OCI-LY1 (cell line): ENCODE data around the gene CISH.

Experiments
- H2AFZ ChIP-seq: fragments of 200-600 bp; sonication (generic), shearing (Covaris generic); 2 replicates; pipeline ENCODE4 v1.6.0; 2014; ENCODE audit warnings: antibody characterized with exemption, mild to moderate bottlenecking, low read length
- H3F3A ChIP-seq: fragments of 200-600 bp; sonication (generic), shearing (Covaris generic); 2 replicates; pipeline ENCODE4 v1.6.0; 2014; ENCODE audit warnings: mild to moderate bottlenecking, antibody characterized with exemption, low read length, moderate library complexity; ENCODE audit not compliant: insufficient read depth
- H3K27ac ChIP-seq: fragments of 200-600 bp; sonication (generic); 2 replicates; pipeline ENCODE4 v1.5.1; 2014; ENCODE audit warnings: low read length, mixed run types, mild to moderate bottlenecking, low read depth; ENCODE audit not compliant: poor library complexity, severe bottlenecking
- H3K27me3 ChIP-seq: fragments of 200-600 bp; sonication (generic); 2 replicates; pipeline ENCODE4 v1.6.0; 2014; ENCODE audit warnings: antibody characterized with exemption, mild to moderate bottlenecking, low read length, moderate library complexity; ENCODE audit not compliant: insufficient read depth
- H3K36me3 ChIP-seq: fragments of 200-600 bp; sonication (generic); 2 replicates; pipeline ENCODE4 v1.6.1; 2014; ENCODE audit warnings: mild to moderate bottlenecking, antibody characterized with exemption, low read length, moderate library complexity, mixed read lengths; ENCODE audit not compliant: insufficient read depth
- H3K4me1 ChIP-seq: fragments of 200-600 bp; sonication (generic); 2 replicates; pipeline ENCODE4 v1.5.1; 2014; ENCODE audit warnings: mild to moderate bottlenecking, low read length, moderate library complexity; ENCODE audit not compliant: insufficient read depth, severe bottlenecking
- H3K4me2 ChIP-seq: fragments of 200-600 bp; sonication (generic), shearing (Covaris generic); 2 replicates; pipeline ENCODE4 v1.6.1; 2014; ENCODE audit warnings: low read length
- H3K4me3 ChIP-seq: fragments of 200-600 bp; sonication (generic); 2 replicates; pipeline ENCODE4 v1.5.1; 2014; ENCODE audit warnings: low read length, low read depth, mild to moderate bottlenecking, mixed read lengths; ENCODE audit not compliant: poor library complexity, severe bottlenecking
- H3K79me2 ChIP-seq: fragments of 200-600 bp; shearing (Covaris generic); 2 replicates; pipeline ENCODE4 v1.6.1; 2016; ENCODE audit warnings: mixed run types, low read length, mixed read lengths; ENCODE audit not compliant: insufficient read depth
- H3K9ac ChIP-seq: fragments of 200-600 bp; sonication (generic), shearing (Covaris generic); 2 replicates; pipeline ENCODE4 v1.6.1; 2014; ENCODE audit warnings: mild to moderate bottlenecking, low read length, mixed read lengths
- H3K9me2 ChIP-seq: fragments of 200-600 bp; sonication (generic), shearing (Covaris generic); 2 replicates; pipeline ENCODE4 v1.6.1; 2014; ENCODE audit warnings: low read depth, mild to moderate bottlenecking, low read length, mixed read lengths
- H3K9me3 ChIP-seq: fragments of 200-600 bp; shearing (Covaris generic); 2 replicates; pipeline ENCODE4 v1.6.1; 2014; ENCODE audit warnings: low read length, mixed read lengths
- H4K20me1 ChIP-seq: fragments of 200-600 bp; sonication (generic), shearing (Covaris generic); 2 replicates; pipeline ENCODE4 v1.6.0; 2016; ENCODE audit warnings: mild to moderate bottlenecking, low read length; ENCODE audit not compliant: insufficient read depth
- EZH2 ChIP-seq: fragments of 200-600 bp; sonication (generic), shearing (Covaris generic); IDR thresholded peaks from 2 replicates; pipeline ENCODE4 v1.8.0; 2017; ENCODE audit warnings: borderline replicate concordance, mixed run types, mild to moderate bottlenecking, antibody characterized with exemption, low read length, moderate library complexity, mixed read lengths
- TF ChIP-seq, protein P1 (sequence below): fragments of 200-600 bp; sonication (generic), shearing (Covaris generic); IDR thresholded peaks from 2 replicates; pipeline ENCODE4 v1.5.1; 2017; ENCODE audit warnings: mild to moderate bottlenecking, antibody characterized with exemption, low read length, moderate library complexity, mixed read lengths

The CISH gene

DNA sequence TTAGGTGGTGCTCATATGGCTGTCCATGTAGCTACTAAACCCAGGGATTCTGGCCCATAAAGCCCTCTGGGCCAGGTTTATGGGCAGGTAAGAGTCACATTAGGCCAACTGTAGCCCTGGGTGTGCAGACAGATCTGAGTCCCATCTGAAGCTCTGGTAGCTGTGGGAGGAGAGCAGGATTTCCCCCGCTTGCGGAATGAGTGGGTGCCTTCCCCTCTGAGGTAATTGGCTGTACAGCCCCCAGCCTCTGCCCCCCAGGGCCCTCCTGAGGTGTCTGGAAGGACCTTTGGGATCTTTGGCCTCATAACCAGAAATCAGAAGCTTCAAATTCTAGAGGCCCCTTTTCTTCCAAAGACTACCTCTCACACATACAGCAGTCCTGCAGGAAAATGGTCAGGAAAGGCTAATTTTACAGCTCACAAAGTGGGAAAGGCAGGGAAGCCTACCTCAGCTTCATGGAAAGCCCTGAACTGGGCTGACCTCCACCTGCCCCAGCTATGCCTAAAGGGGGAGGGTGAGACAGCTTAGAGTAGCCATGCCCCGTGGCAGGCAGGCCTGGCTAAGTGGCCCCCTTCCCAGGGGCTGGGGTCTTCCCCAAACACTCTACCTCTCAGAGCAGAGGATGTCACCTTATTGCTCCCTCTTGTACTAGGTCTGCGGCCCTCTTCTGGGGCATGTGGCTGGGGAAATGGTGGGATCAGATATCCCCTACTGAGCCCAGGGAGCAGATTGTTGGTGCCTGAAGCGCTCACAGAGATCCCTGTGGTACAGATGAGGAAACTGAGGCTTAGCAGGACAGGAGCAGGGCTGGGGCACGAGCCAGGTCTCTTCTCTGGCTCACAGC, 25.4 kb downstream of the CISH start:
- peaks cover 4% of the 10 kb centered on the region for H3K4me1 ChIP-seq

DNA sequence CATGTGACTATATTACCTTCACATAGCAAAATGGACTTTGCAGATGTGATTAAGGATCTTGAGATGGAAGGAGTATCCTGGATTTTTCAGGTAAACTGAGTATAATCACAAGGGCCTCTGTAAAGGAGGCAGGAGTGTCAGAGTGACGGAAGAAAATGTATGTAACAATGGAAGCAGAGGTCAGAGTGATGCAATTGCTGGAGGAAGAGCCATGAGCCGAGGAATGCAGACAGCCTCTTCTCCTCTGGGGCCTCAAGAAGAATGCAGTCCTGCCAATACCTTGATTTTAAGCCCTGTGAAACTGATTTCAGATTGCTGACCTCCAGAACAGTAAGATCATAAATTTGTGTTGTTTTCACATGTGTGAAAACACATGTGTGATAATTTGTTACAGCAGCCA, 27.2 kb downstream of the CISH start:
- Histone ChIP-seq H3K9me3 (no peaks in the 10 kb centered on the region), H3K27me3 (no peaks in the 10 kb centered on the region), H3K4me1 (no peaks in the 10 kb centered on the region), H3K36me3 (no peaks in the 10 kb centered on the region), H2AFZ (no peak overlapping the region), H3K4me2 (no peak overlapping the region), H3K27ac (no peak overlapping the region), H3K79me2 (no peaks in the 10 kb centered on the region), H3F3A (no peaks in the 10 kb centered on the region), H3K9ac (no peak overlapping the region), H4K20me1 (no peaks in the 10 kb centered on the region), H3K9me2 (no peaks in the 10 kb centered on the region), H3K4me3 (no peak overlapping the region)
- TF ChIP-seq EZH2: no peak
- TF ChIP-seq, protein P1, sequence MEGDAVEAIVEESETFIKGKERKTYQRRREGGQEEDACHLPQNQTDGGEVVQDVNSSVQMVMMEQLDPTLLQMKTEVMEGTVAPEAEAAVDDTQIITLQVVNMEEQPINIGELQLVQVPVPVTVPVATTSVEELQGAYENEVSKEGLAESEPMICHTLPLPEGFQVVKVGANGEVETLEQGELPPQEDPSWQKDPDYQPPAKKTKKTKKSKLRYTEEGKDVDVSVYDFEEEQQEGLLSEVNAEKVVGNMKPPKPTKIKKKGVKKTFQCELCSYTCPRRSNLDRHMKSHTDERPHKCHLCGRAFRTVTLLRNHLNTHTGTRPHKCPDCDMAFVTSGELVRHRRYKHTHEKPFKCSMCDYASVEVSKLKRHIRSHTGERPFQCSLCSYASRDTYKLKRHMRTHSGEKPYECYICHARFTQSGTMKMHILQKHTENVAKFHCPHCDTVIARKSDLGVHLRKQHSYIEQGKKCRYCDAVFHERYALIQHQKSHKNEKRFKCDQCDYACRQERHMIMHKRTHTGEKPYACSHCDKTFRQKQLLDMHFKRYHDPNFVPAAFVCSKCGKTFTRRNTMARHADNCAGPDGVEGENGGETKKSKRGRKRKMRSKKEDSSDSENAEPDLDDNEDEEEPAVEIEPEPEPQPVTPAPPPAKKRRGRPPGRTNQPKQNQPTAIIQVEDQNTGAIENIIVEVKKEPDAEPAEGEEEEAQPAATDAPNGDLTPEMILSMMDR: no peak

More for the DNA sequence above, 25.4 kb downstream of the CISH start:
- H3K4me2 ChIP-seq: no peak overlapping the region
- H3K27ac ChIP-seq: no peak overlapping the region
- no peaks in the 10 kb centered on the region for H4K20me1 ChIP-seq
- H3K36me3 ChIP-seq: no peaks in the 10 kb centered on the region
- no peak overlapping the region for H3K4me3 ChIP-seq
- no peaks in the 10 kb centered on the region for H3F3A ChIP-seq
- H3K79me2 ChIP-seq: no peaks in the 10 kb centered on the region
- H3K9me3 ChIP-seq: no peaks in the 10 kb centered on the region
- H2AFZ ChIP-seq: no peak overlapping the region
- TF ChIP-seq, protein P1: no peak
- no peak for TF ChIP-seq EZH2
- no peaks in the 10 kb centered on the region for H3K9me2 ChIP-seq
- H3K27me3 ChIP-seq: no peaks in the 10 kb centered on the region
- H3K9ac ChIP-seq: no peak overlapping the region

DNA sequence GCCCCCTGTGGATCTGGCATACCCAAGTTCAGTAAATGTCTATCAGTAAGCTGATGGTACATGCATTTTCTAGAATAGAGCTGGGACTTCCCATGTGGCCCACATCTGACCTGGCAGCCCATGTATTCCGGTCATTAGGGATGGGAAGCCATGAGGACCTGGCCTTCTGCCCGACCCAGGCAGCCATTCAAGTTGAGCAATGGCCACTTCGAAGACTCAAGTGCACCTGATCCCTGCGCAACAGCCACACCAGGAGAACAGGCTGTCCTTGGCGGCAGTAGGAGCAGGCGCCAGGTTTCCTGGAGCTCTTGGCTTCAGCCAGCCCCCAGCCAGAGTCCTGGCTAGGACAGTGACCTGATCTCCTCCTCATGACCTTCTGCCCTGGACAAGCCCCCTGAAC, 27.7 kb downstream of the CISH start:
- Histone ChIP-seq H3F3A (no peaks in the 10 kb centered on the region), H3K4me2 (no peak overlapping the region), H3K9me2 (no peaks in the 10 kb centered on the region), H3K79me2 (no peaks in the 10 kb centered on the region), H3K9me3 (no peaks in the 10 kb centered on the region), H3K9ac (no peak overlapping the region), H3K4me1 (no peaks in the 10 kb centered on the region), H2AFZ (no peak overlapping the region), H3K27ac (no peak overlapping the region), H3K36me3 (no peaks in the 10 kb centered on the region), H3K4me3 (no peak overlapping the region), H4K20me1 (no peaks in the 10 kb centered on the region), H3K27me3 (no peaks in the 10 kb centered on the region)
- TF ChIP-seq, protein P1: no peak
- TF ChIP-seq EZH2: no peak
